A673 (cell line): ENCODE results near the gene HS3ST6. TPM values are rescaled to one million over a fixed set of nuclear protein-coding genes. Genes with fewer than 3 reads are reported as not detected.

Experiments
- Bru-seq: library from RNA; stranded (reverse); fragments of 400-500 nt; gene quantifications from one replicate; lab custom pipeline; 2021; lab: Mats Ljungman, UMichigan
- BruChase-seq, 2 experiments: library from RNA; stranded (reverse); fragments of 400-500 nt; gene quantifications; one replicate each; lab custom pipeline; 2021; lab: Mats Ljungman, UMichigan
- BruUV-seq: library from RNA; stranded (reverse); fragments of 400-500 nt; replicated peaks from 2 replicates; lab custom pipeline; 2021; lab: Mats Ljungman, UMichigan
- CTCF ChIA-PET: fragments of 300-600 bp; sonication (Branson Sonifier 250); formaldehyde crosslinking; loops from one replicate; lab custom pipeline; 2022; ENCODE audit warnings: antibody characterized with exemption; lab: Charles Lee
- POLR2A ChIA-PET: fragments of 300-600 bp; sonication (Branson Sonifier 250); formaldehyde crosslinking; loops from one replicate; lab custom pipeline; 2022; ENCODE audit warnings: antibody characterized with exemption; ENCODE audit not compliant: low non-redundant PET; lab: Charles Lee
- DNase-seq: peaks from one replicate; pipeline ENCODE4 v3.0.0-alpha.2; 2015; ENCODE audit warnings: low spot score
- H3K27ac ChIP-seq: fragments of 200-600 bp; sonication (generic); 2 replicates; pipeline ENCODE4 v1.5.1; 2016; ENCODE audit warnings: mixed run types, low read depth, mild to moderate bottlenecking, mixed read lengths, antibody characterized with exemption, low read length; ENCODE audit not compliant: poor library complexity, severe bottlenecking
- H3K27me3 ChIP-seq: fragments of 200-600 bp; sonication (generic); replicated peaks from 2 replicates; pipeline ENCODE4 v1.6.1; 2017; ENCODE audit warnings: mixed run types, low read depth, mild to moderate bottlenecking, mixed read lengths, antibody characterized with exemption, low read length; ENCODE audit not compliant: insufficient read depth, poor library complexity
- H3K36me3 ChIP-seq: fragments of 200-600 bp; sonication (generic); 2 replicates; pipeline ENCODE4 v1.6.1; 2016; ENCODE audit warnings: mixed run types, mild to moderate bottlenecking, mixed read lengths, antibody characterized with exemption, low read length; ENCODE audit not compliant: insufficient read depth, poor library complexity, severe bottlenecking
- H3K4me1 ChIP-seq: fragments of 200-600 bp; sonication (generic); 2 replicates; pipeline ENCODE4 v1.6.1; 2017; ENCODE audit warnings: mixed run types, mild to moderate bottlenecking, mixed read lengths, antibody characterized with exemption, low read length; ENCODE audit not compliant: insufficient read depth, poor library complexity, severe bottlenecking
- H3K4me3 ChIP-seq: fragments of 200-600 bp; sonication (generic); 2 replicates; pipeline ENCODE4 v1.5.1; 2016; ENCODE audit warnings: low read depth, mixed run types, mild to moderate bottlenecking, mixed read lengths, low read length; ENCODE audit not compliant: poor library complexity, severe bottlenecking
- H3K9me3 ChIP-seq: fragments of 200-600 bp; sonication (generic); 2 replicates; pipeline ENCODE4 v1.6.1; 2016; ENCODE audit warnings: mixed run types, low read depth, mild to moderate bottlenecking, mixed read lengths, antibody characterized with exemption, low read length; ENCODE audit not compliant: poor library complexity, severe bottlenecking
- EZH2 ChIP-seq: fragments of 200-600 bp; sonication (generic); IDR thresholded peaks from 2 replicates; pipeline ENCODE4 v1.6.1; 2017; ENCODE audit warnings: borderline replicate concordance, low read depth, mild to moderate bottlenecking, mixed read lengths, antibody characterized with exemption, low read length; ENCODE audit not compliant: poor library complexity, severe bottlenecking
- intact Hi-C: fragments of 100-400 bp; cut with micrococcal nuclease; formaldehyde crosslinking; loops from one replicate; pipeline ENCODE4 v1.10.0; 2022; ENCODE audit not compliant: unreplicated experiment
- long read RNA-seq: library from polyadenylated mRNA; stranded (forward); transcript quantifications from one replicate; pipeline ENCODE4 v2.0.0, GENCODE V29; 2022
- total RNA-seq: library from RNA; stranded (reverse); gene quantifications from 2 replicates; pipeline ENCODE4 v1.2.3, GENCODE V29; 2021
- TF ChIP-seq, protein P1 (sequence below): fragments of 300-800, 200-600 bp; sonication (generic); conservative IDR thresholded peaks from 2 replicates; pipeline ENCODE4 v1.5.1; 2017; ENCODE audit warnings: low read depth, mild to moderate bottlenecking, antibody characterized with exemption, low read length, moderate library complexity, mixed read lengths

Gene HS3ST6
- total RNA-seq (not detected in 2 replicates), Bru-seq, nascent RNA (not detected), BruChase-seq, experiment 1, labeled RNA remaining after a 2-hour chase (not detected), BruChase-seq, experiment 2, labeled RNA remaining after a 6-hour chase (not detected)
- long read RNA-seq: 0 reads

DNA sequence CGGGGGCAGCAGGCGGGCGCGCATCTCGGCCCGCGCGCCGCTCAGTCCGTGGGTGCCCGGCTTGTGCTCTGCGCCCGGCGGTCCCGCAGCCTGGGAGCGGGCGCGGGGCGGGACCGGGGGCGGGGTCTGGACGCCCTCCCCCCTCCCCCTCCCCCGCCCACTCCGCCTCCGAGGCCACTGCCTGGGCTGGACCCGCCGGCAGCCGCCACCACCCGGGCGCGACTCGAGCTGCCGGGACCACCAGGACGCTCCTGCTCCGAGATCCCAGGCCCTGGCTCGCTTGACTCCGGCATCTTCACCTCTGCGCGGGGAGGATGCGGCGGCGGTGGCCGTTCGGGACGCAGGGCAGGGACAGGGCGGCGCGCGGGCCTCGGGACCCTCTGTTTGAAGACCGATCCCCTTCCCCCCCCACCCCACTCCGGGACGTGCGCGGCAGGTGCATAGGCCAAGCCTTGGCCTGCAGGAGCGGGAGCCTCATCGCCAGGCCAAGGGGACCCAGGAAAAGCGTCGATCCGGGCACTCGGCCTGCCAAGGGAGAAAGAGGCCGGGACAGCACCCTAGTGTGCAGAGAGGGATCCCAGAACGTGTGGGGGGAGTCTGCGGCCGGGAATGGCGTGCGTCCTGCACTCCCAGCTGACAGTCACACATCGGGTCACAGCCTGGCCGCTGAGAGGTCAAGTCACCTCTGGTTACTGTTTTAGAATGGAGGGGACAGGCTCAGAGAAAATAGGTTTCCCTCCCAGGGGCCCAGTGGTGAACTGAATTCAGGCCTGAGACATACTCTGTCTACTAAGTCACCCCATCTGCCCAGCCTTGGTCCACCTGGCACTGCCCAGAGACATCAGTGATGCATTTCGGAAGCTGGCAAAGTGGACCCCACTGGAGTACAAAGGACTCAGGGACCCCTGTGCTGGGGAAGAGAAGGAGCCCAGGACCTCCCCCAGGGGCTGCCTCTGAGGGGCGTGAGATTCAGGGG is at the start of gene HS3ST6:
Gene HS3ST6, minus strand, starts transcription at position 65 of the 976 bp plus-strand sequence. CDS start 92 bp downstream, outside the sequence.
- no peak for DNase-seq
- POLR2A ChIA-PET: no interaction called here
- H3K27me3 ChIP-seq: peaks cover 60% of the 10 kb centered on the region
- BruUV-seq: no TSS peak
- TF ChIP-seq EZH2: peak; percentile 88
- TF ChIP-seq, protein P1, sequence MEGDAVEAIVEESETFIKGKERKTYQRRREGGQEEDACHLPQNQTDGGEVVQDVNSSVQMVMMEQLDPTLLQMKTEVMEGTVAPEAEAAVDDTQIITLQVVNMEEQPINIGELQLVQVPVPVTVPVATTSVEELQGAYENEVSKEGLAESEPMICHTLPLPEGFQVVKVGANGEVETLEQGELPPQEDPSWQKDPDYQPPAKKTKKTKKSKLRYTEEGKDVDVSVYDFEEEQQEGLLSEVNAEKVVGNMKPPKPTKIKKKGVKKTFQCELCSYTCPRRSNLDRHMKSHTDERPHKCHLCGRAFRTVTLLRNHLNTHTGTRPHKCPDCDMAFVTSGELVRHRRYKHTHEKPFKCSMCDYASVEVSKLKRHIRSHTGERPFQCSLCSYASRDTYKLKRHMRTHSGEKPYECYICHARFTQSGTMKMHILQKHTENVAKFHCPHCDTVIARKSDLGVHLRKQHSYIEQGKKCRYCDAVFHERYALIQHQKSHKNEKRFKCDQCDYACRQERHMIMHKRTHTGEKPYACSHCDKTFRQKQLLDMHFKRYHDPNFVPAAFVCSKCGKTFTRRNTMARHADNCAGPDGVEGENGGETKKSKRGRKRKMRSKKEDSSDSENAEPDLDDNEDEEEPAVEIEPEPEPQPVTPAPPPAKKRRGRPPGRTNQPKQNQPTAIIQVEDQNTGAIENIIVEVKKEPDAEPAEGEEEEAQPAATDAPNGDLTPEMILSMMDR: no peak
- CTCF ChIA-PET: no interaction called here
- intact Hi-C loops: no loop called here
- no peak within 1 kb of the TSS for H3K27ac ChIP-seq
- peaks cover 5% of the 10 kb centered on the region for H3K4me1 ChIP-seq
- H3K4me3 ChIP-seq: no peak within 1 kb of the TSS
- no peaks in the 10 kb centered on the region for H3K36me3 ChIP-seq
- no peaks in the 10 kb centered on the region for H3K9me3 ChIP-seq

DNA sequence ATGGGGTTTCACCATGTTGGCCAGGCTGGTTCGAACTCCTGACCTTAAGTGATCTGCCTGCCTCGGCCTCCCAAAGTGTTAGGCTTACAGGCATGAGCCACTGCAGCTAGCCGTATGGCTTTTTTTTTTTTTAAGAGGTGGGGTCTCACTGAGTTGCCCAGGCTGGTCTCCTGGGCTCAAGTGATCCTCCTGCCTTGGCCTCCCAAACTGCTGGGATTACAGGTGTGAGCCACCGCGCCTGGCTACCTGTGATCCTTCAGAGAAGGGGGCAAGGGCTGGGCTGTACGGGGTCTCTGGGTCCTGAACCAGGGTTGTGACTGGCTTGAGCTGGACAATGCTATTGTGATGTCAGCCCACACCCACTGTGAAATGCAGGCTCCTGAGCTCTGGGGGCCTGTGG is 48.2 kb upstream of the HS3ST6 start, which contains the start of gene RNF151:
Gene RNF151, plus strand, starts transcription at position 397 of the 400 bp plus-strand sequence. CDS start 26 bp downstream, outside the sequence.
- peaks cover 27% of the 10 kb centered on the region for H3K36me3 ChIP-seq
- TF ChIP-seq, protein P1: no peak
- TF ChIP-seq EZH2: no peak
- H3K27me3 ChIP-seq: no peaks in the 10 kb centered on the region
- no peak for DNase-seq
- H3K4me1 ChIP-seq: peaks cover 13% of the 10 kb centered on the region
- no TSS peak for BruUV-seq
- intact Hi-C loops: no loop called here
- peak within 1 kb of the TSS; percentile 95 for H3K27ac ChIP-seq
- POLR2A ChIA-PET: interaction anchor here (0.6 kb wide), 1 partner anchor 1243 kb away, joined by 3 read pairs; no protein-coding TSS in a partner anchor
- H3K4me3 ChIP-seq: peak within 1 kb of the TSS; percentile 88
- no peaks in the 10 kb centered on the region for H3K9me3 ChIP-seq
- CTCF ChIA-PET: interaction anchor here (0.5 kb wide), 1 partner anchor 174 kb away, joined by 3 read pairs; no protein-coding TSS in a partner anchor

DNA sequence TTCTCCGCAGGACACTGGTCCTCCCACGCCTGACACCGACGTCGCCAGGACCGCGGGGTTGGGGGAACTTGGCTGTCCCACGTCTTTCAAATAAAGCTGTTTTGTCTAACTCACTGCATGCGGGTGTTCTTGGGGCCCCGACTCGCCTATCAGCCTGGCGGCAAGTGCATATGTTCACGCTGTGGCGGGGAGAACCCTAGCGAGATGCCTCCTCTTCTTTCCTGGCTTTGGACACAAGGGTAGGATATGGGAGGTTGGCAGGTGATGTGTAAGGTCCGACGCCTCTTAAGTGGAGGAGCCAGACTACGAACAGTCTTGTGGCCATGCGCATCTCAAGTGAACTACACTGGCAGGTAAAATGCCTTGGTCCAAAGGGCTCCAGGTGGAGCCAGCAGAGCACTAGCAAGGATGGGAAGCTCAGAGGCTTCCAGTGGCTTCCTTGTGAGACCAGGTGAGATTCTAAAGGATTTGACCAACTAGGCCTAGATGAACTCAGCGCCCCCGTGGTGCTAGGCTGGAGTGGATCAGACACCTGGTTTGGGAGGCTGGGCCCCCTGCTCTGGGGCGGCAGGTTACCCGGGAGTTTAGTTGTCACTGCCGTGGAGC is 47.3 kb upstream of the HS3ST6 start:
- TSS peak; percentile 66 for BruUV-seq
- Histone ChIP-seq H3K4me3 (peak overlapping the region; percentile 88), H3K4me1 (peaks cover 16% of the 10 kb centered on the region), H3K27ac (peak overlapping the region; percentile 95), H3K27me3 (no peaks in the 10 kb centered on the region), H3K9me3 (no peaks in the 10 kb centered on the region), H3K36me3 (peaks cover 27% of the 10 kb centered on the region)
- no peak for DNase-seq
- POLR2A ChIA-PET: interaction anchor here (0.6 to 1.1 kb wide), 2 partner anchors 13 to 16 kb away, joined by 3 to 4 read pairs; partner anchors contain the start of gene NOXO1
- intact Hi-C loops: no loop called here
- TF ChIP-seq EZH2: no peak
- CTCF ChIA-PET: interaction anchor here (0.5 kb wide), 1 partner anchor 175 kb away, joined by 3 read pairs; no protein-coding TSS in a partner anchor
